ENCODE measurements around the gene TADA1.

DNA sequence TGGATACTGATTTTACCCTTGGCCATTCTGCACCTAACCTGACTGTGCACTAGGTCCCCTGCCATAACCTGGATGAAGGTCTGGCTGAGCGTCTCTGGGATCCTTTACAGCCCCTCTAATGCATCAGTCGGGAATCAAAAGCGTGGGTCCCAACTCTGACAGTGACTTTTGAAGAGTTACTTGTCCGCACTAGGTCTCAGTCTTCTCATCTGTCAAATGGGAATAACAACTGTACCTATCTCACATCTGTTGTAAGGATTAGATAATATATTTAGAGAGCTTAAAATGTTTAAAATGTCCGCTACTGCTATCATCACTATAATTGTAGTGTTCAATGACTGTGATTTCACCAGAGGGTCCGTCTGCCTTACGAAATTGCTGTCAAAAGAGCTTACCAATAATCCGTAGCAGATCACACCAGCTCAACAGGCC is 746 bp downstream of the TADA1 start:
- TF ChIP-seq, protein P1, sequence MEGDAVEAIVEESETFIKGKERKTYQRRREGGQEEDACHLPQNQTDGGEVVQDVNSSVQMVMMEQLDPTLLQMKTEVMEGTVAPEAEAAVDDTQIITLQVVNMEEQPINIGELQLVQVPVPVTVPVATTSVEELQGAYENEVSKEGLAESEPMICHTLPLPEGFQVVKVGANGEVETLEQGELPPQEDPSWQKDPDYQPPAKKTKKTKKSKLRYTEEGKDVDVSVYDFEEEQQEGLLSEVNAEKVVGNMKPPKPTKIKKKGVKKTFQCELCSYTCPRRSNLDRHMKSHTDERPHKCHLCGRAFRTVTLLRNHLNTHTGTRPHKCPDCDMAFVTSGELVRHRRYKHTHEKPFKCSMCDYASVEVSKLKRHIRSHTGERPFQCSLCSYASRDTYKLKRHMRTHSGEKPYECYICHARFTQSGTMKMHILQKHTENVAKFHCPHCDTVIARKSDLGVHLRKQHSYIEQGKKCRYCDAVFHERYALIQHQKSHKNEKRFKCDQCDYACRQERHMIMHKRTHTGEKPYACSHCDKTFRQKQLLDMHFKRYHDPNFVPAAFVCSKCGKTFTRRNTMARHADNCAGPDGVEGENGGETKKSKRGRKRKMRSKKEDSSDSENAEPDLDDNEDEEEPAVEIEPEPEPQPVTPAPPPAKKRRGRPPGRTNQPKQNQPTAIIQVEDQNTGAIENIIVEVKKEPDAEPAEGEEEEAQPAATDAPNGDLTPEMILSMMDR (IDR thresholded peaks at IDR 0.05; ENCODE audit: insufficient read depth, low read length), result no peak
- TF ChIP-seq POLR2AphosphoS5 (IDR thresholded peaks at IDR 0.05; ENCODE audit: low read depth), result no peak
- no peak for TF ChIP-seq SPI1 (IDR thresholded peaks at IDR 0.05; ENCODE audit: borderline replicate concordance, low read depth)
- no peak for TF ChIP-seq GABPA (IDR thresholded peaks at IDR 0.05; ENCODE audit: low read depth)
- no peak for TF ChIP-seq REST (IDR thresholded peaks at IDR 0.05; ENCODE audit: insufficient replicate concordance, low read depth)

Data from HL-60 (cell line).